HG02981 (cell line): ENCODE results near the gene GPR158.

Experiments
- ATAC-seq: cut with Tn5 transposase; IDR thresholded peaks from one replicate; pipeline ENCODE4 v1.9.1; 2021; ENCODE audit warnings: mild to moderate bottlenecking, moderate library complexity; ENCODE audit not compliant: unreplicated experiment

GPR158 gene

GRCh38 chr10:25206693-25207414 lies 32.1 kb downstream of the GPR158 start:
- no peak for ATAC-seq

DNA sequence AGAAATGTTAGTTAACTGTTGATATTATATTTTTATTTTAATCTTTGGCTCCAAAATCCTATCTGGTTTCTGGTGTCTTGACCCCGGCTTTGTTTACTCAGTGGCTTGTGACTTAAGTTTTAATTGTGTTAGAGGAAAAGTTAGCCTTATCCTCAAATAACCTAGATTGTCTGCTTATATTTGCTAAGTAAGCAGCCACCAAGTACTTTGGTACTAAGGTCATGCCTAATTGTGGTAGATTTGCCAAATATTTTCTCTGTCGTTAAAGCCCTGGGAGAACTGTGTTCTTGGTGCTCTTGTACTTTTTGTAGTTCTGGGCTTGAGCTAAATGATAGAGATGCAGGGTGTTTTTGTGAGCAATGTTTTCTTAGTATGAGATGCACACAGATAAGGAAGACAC lies 34.8 kb downstream of the GPR158 start:
- no peak for ATAC-seq

DNA sequence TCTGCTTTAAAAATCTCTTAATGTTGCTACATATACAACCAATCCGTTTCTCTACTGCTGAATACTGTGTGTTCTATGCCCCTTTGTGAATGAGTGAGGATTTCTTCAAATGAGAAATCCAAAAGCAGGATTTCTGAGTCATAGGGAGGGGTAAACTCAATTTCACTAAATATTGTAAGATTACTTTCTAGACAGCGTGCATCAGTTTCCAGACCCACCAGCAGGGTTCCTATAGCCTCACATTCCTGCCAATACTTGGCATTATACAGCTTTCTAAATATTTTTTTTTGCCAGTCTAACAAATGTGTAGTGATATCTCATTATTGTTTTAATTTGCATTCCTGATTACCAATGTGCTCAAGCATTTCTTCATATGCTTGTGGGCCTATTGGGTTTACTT lies 35.5 kb downstream of the GPR158 start:
- no peak for ATAC-seq

DNA sequence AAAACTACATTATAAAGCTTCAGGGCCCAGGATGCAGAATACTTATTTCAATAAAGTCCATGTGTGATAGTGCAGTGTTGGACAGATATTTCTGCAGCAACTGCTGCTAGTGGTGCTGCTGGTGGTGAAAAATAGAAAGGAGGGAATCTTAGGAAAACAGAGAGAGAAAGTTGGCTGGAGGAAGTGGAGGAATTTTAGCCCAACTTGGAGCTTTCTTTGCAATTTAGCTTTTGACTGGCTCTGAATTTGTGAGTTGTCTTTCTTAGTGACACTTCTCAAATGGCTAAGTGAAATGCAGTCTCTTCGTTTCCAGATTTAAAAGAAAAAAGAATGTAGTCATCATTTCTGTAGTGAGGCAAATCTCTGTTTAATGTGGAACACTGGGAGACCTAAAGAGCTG lies 45.4 kb downstream of the GPR158 start:
- no peak for ATAC-seq

DNA sequence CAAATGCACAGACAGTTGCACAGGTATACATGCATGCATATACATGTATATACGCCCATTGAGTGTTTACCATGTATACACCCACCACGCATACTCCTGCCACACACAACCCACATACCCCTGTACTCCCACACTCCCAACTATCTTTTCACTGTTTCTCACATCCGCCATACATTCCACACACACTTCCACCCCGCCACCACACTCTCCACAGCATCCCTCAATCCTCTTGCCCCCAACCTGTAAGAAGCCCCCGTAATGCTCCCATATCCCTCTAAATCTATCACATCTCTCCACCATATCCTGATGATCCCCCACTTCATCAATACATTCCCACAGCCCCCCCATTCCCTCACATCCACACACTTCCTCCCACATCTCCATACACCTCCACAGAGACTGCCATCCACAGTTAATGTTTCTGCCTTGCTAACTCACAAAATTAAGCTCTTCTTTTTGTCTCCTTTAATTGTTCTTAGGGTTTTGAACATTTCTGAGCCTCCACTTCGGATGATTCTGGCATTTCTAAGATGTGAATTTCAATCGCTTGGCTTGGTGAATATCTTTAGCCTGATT lies 47.4 kb downstream of the GPR158 start:
- no peak for ATAC-seq

DNA sequence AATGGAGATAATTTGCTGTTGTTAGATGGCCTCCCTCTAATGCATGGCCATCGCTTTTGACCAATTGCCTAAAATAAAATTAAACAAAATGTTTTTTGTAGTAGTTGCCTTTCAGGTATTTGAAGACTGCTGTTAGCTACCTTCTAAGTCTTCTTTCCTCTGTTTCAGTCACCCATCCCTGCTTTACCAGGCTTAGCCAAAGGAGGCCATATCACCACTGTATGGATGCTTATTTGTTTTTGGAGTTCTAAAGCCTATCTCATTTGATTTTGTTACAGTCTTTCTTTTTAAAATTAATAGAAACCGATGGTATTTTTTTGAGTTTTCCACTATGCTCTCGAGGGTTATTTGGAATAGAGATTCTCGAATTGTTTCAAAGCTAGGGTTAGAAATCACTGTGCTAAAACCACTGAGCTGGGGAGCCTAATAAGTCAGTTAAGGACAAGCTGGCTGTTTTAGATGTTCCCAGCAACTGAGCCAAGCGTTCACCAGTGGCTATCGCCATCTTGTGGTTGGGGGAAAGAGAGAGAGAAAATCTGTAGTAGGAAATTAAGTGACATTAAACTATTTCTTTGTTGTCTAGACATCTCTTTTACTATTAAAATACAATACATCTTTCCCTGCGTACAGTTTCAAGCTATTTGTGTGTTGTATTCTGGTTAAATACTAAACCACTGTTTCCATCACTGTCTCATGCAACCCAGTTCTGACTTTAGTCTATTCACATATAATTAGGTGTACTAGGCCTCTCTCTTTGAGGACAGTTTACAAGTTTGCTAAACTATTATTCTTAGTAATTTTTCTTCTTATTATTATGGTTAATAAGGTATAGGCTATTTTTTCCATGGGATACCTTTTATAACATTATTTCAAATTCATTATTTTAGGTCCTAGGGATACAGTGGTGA lies 52.2 kb downstream of the GPR158 start:
- no peak for ATAC-seq

DNA sequence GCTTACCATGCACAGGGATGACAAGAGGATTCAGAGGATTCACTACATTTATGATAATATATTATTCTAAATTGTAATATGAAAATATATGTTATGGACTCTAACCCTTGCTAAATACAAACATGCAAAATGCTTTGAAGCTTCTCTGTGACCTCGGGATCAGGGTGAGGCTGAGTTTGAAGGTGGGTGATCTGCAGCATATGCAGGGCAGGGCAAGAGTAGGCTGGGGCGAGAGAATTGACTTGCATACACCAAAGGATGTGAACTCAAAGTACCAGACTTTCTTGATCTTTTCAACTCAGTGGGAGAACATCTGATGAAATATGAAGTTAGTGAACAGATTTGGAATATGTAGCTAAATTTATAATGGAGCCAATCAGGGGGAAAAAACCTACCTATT lies 57.0 kb downstream of the GPR158 start:
- ATAC-seq, result no peak

GRCh38 chr10:25232204-25232603 lies 57.4 kb downstream of the GPR158 start:
- ATAC-seq, result no peak

DNA sequence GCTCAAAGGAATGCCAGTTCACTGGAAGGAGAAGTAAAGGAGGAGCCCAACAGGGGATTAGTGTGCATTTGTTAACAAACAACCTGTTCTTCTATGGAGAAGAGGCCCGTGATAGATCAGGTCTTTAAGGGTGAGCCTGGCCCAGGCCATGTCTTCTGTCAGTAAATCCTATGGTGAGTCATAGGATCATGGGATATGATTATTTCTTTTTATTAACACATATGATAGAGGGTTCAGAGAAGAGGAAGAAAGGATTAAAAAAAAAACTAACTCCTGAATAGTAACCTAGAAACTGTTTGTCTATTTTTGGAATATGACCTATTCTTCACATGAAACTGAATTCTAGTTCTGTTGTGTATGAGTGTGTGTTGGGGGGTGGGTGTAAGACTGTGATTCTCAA lies 70.4 kb downstream of the GPR158 start:
- no peak for ATAC-seq

- no peak for ATAC-seq
These were observed 82.8 kb downstream of the GPR158 start for GRCh38 chr10:25257646-25258045.

GRCh38 chr10:25261110-25261509 lies 86.3 kb downstream of the GPR158 start:
- ATAC-seq, result no peak

- ATAC-seq, result no peak
These were observed 86.8 kb downstream of the GPR158 start for GRCh38 chr10:25261558-25261957.

DNA sequence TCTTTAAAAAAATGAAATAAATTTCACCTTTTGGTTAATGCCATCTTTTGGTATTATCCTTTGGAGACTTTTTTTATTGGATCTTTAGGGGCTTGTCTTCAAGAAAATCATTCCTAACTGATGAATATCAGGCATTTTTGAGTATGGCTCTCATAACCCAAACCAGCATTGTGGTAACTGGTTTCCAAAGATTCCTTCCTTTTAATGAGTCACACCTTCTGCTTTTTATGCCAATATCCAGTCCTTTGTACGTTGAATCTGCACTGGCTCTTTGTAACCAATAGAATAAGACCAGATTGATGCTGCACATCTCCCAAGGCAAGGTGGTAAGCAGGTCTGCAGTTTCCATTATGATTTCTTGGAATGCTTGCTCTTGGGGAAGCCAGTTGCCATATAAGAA lies 89.1 kb downstream of the GPR158 start:
- ATAC-seq, result no peak

- no peak for ATAC-seq
These were observed 103.4 kb downstream of the GPR158 start for GRCh38 chr10:25278180-25278579.

DNA sequence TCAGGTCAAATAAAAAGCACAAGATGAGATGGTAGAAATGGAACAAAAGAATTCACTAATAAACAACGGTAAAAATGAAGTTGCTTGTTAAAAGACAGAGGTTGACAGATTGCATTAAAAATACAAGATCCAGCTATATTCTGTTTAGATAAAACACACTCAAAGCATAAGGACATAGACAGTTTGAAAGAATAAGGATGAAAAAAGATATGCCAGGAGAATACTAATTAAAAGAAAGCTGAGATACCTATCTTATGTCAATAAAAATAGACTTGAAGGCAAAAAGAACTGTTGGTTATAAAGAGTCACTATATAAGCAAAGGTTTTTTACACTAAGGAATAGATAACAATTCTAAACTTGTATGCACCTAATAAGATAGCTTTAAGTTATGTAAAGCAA lies 105.3 kb downstream of the GPR158 start:
- ATAC-seq, result no peak

- no peak for ATAC-seq
These were observed 105.8 kb downstream of the GPR158 start for GRCh38 chr10:25280573-25280972.

- ATAC-seq, result no peak
These were observed 111.0 kb downstream of the GPR158 start for GRCh38 chr10:25285809-25286208.

- no peak for ATAC-seq
These were observed 113.4 kb downstream of the GPR158 start for GRCh38 chr10:25288181-25288580.

DNA sequence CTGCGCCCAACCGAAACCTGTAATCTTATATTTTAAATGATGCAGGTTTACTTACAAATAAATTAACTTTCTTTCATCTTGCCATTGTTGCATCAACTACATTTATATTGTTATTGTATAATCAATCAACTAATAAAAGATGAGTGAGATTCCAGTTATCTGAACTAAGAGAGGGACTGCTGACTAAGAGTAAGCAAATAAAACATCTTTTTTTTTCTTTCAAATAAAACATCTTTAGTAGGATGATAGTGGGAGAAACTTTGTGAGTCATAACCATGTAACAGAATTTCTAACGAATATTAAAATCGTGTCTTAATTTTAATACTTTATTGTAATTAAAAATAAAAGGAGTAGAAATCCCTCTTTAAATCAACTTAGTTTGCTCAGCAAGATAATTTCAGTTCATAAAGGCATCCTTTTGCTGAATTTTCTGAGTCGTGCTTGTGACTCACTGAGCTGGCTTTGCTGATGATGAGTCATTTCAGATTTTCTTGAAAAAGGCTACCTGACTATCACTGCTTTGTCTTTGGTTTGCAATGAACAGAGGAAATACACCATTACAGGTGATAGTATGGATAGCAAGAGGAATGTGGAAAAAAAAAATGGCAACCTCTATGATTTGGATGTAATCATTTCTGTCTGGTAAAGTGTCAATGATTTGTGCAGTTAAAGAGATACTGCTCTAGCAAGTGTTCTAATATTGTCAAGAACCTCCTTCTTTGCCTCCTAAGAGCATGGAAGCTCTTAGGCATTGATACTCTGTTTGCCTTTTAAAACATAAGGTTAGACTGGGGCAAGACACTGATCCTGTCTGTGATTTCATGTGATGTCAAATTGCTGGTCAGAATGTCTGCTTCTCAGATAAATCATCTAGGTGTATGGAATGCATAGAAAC lies 119.5 kb downstream of the GPR158 start:
- no peak for ATAC-seq

DNA sequence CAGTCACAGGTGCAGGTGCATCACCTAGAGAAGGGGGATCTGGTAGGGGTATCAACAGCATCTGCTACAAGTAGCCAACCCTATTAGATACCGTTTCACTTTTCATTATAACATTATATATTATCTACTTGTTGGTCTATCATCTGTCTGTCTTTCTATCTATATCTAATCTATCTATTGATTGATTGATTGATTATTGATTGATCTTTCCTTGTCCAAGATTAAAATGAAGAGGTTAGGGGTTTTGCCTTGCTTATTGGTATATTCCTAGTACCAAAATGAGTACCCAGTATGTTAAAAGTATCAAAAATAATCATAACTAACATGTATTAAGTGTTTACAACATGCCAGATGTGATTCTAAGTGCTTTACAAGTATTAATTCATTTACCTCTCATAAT lies 121.5 kb downstream of the GPR158 start:
- no peak for ATAC-seq

DNA sequence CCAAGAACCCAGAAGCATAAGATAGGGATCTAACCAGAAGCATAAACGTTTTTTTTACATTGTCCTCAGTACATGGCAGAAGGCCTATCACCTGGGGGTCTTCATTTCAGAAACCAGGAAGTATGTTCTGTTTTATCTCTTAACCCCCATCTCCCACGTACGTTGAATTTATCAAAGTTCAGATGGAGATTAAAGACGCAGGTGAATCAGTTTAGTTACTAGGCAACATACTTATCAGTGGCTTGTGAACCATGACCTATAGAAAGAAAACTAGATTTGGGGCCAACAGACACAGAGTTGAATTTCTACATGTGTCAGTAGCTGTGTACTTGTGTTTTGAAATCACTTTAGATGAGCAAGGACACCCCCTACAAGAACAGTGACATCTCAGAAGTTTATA lies 122.7 kb downstream of the GPR158 start:
- ATAC-seq, result no peak
